Keratinocyte (primary cell): ENCODE results near the gene DAB1. TPM values are rescaled to one million over a fixed set of nuclear protein-coding genes. Genes with fewer than 3 reads are reported as not detected.

Source experiments
- DNase-seq: peaks from one replicate; pipeline ENCODE4 v3.0.0-alpha.2; 2011; ENCODE audit warnings: low read depth, missing footprints, low spot score
- FAIRE-seq: peaks from 2 replicates; lab custom pipeline; 2011; peaks lifted over from hg19 to GRCh38; lab: Jason Lieb, UNC
- H2AFZ ChIP-seq: 2 replicates; pipeline ENCODE4 v1.6.0; 2012; ENCODE audit warnings: low read length, control low read depth, inconsistent platforms; ENCODE audit not compliant: control insufficient read depth
- H3K27ac ChIP-seq: 2 replicates; pipeline ENCODE4 v1.5.1; 2011; ENCODE audit warnings: low read length; ENCODE audit not compliant: control insufficient read depth, insufficient read depth
- H3K27me3 ChIP-seq: 3 replicates; pipeline ENCODE4 v1.6.0; 2011; ENCODE audit warnings: low read length; ENCODE audit not compliant: control insufficient read depth, insufficient read depth; ENCODE audit errors: extremely low read depth
- H3K36me3 ChIP-seq, 2 experiments: 2 replicates in 1 of 2; 3 replicates in 1 of 2; pipeline ENCODE4 v1.5.1; 2011; ENCODE audit warnings: low read length in 2 of 2, mild to moderate bottlenecking in 1 of 2; ENCODE audit not compliant: control insufficient read depth in 2 of 2, insufficient read depth in 2 of 2; ENCODE audit errors: extremely low read depth in 1 of 2
- H3K4me1 ChIP-seq: 3 replicates; pipeline ENCODE4 v1.5.1; 2011; ENCODE audit warnings: low read length; ENCODE audit not compliant: control insufficient read depth, insufficient read depth; ENCODE audit errors: extremely low read depth
- H3K4me2 ChIP-seq: 3 replicates; pipeline ENCODE4 v1.6.0; 2011; ENCODE audit warnings: low read depth, low read length; ENCODE audit not compliant: control insufficient read depth, insufficient read depth; ENCODE audit errors: extremely low read depth
- H3K4me3 ChIP-seq, 3 experiments: fragments of 200-600 bp in 1 of 3; sonication (generic) in 1 of 3; 2 replicates in 2 of 3; 3 replicates in 1 of 3; pipeline ENCODE4 v1.5.1; 2011 to 2016; ENCODE audit warnings: low read length in 3 of 3, mild to moderate bottlenecking in 3 of 3, control low read depth in 2 of 3, inconsistent platforms in 1 of 3, low read depth in 1 of 3, mixed read lengths in 1 of 3, mixed run types in 1 of 3, moderate library complexity in 1 of 3; ENCODE audit not compliant: control insufficient read depth in 2 of 3, insufficient read depth in 2 of 3; ENCODE audit errors: extremely low read depth in 1 of 3
- H3K79me2 ChIP-seq: 2 replicates; pipeline ENCODE4 v1.6.0; 2012; ENCODE audit warnings: low read length; ENCODE audit not compliant: control insufficient read depth, insufficient read depth
- H3K9ac ChIP-seq: 3 replicates; pipeline ENCODE4 v1.6.0; 2011; ENCODE audit warnings: low read length; ENCODE audit not compliant: control insufficient read depth, insufficient read depth; ENCODE audit errors: extremely low read depth
- H3K9me1 ChIP-seq: 3 replicates; pipeline ENCODE4 v1.6.0; 2011; ENCODE audit warnings: low read length; ENCODE audit not compliant: control insufficient read depth, insufficient read depth; ENCODE audit errors: extremely low read depth
- H3K9me3 ChIP-seq: 2 replicates; pipeline ENCODE4 v1.5.1; 2012; ENCODE audit warnings: low read depth, low read length; ENCODE audit not compliant: control insufficient read depth
- H4K20me1 ChIP-seq: 3 replicates; pipeline ENCODE4 v1.6.0; 2011; ENCODE audit warnings: low read length; ENCODE audit not compliant: control insufficient read depth, insufficient read depth; ENCODE audit errors: extremely low read depth
- CTCF ChIP-seq, 3 experiments: IDR thresholded peaks in 1 of 3; conservative IDR thresholded peaks in 1 of 3; optimal IDR thresholded peaks in 1 of 3; 2 replicates in 2 of 3; 3 replicates in 1 of 3; pipeline versions ENCODE3 to v1.5.1; 2011; ENCODE audit warnings: low read length in 3 of 3, mild to moderate bottlenecking in 3 of 3, moderate library complexity in 2 of 3, control low read depth in 1 of 3, inconsistent platforms in 1 of 3; ENCODE audit not compliant: insufficient read depth in 2 of 3; ENCODE audit errors: extremely low read depth in 1 of 3
- EZH2 ChIP-seq: IDR thresholded peaks from one replicate; pipeline ENCODE4 v1.6.1; 2012; ENCODE audit warnings: inconsistent platforms, mild to moderate bottlenecking, low read length, moderate library complexity
- dilution Hi-C: fragments of 300-500 bp; cut with MboI; formaldehyde crosslinking; loops from one replicate; pipeline ENCODE4 v1.7.0; 2020; ENCODE audit warnings: low sequenced_read_pairs; ENCODE audit not compliant: extremely low pct_ligation_motif_present
- polyA plus RNA-seq, 5 experiments: library from polyadenylated mRNA; depleted of rRNA in 3 of 5; stranded (reverse) in 3 of 5; stranded (forward) in 1 of 5; unstranded in 1 of 5; fragments of >200 nt; gene quantifications; 1 replicate in 1 of 5; 2 replicates in 3 of 5; 3 replicates in 1 of 5; pipeline versions ENCODE4 v1.2.1 to v1.2.3, GENCODE V29; 2011 to 2012; ENCODE audit warnings: missing spikeins in 2 of 5, low read depth in 1 of 5, low replicate concordance in 1 of 5

DAB1 gene
- polyA plus RNA-seq, 1 donor (not counting 4 experiments of a cell fraction or from before 2014, with no cell fraction given), result 0.01 TPM

GRCh38 chr1:57254022-57254421 lies 169.8 kb downstream of the DAB1 start:
- no peak overlapping the region for H3K4me3 ChIP-seq
- no peaks in the 10 kb centered on the region for H3K9me3 ChIP-seq
- H3K4me1 ChIP-seq, result no peaks in the 10 kb centered on the region
- no peaks in the 10 kb centered on the region for H4K20me1 ChIP-seq
- no peaks in the 10 kb centered on the region for H3K36me3 ChIP-seq
- H3K4me2 ChIP-seq, result no peak overlapping the region
- FAIRE-seq, result no peak
- no peak overlapping the region for H3K27ac ChIP-seq
- H3K9me1 ChIP-seq, result no peaks in the 10 kb centered on the region
- no peaks in the 10 kb centered on the region for H3K27me3 ChIP-seq
- dilution Hi-C loops, result no loop called here
- TF ChIP-seq CTCF (optimal IDR thresholded peaks at IDR 0.05 in 1 of 3, IDR thresholded peaks at IDR 0.05 in 1 of 3, conservative IDR thresholded peaks at IDR 0.05 in 1 of 3; ENCODE audit: extremely low read depth in 1 of 3, insufficient read depth in 2 of 3, low read length in 3 of 3) (no peak), EZH2 (no peak)
- H3K9ac ChIP-seq, result no peak overlapping the region
- no peak for DNase-seq
- no peak overlapping the region for H2AFZ ChIP-seq
- H3K79me2 ChIP-seq, result no peaks in the 10 kb centered on the region

- H3K4me3 ChIP-seq, result no peak overlapping the region
- no peaks in the 10 kb centered on the region for H3K36me3 ChIP-seq
- H3K9me3 ChIP-seq, result no peaks in the 10 kb centered on the region
- no peaks in the 10 kb centered on the region for H3K79me2 ChIP-seq
- no peak overlapping the region for H3K27ac ChIP-seq
- no peak overlapping the region for H2AFZ ChIP-seq
- H4K20me1 ChIP-seq, result no peaks in the 10 kb centered on the region
- no peaks in the 10 kb centered on the region for H3K4me1 ChIP-seq
- dilution Hi-C loops, result no loop called here
- FAIRE-seq (no peak), DNase-seq (no peak)
- no peaks in the 10 kb centered on the region for H3K9me1 ChIP-seq
- H3K27me3 ChIP-seq, result no peaks in the 10 kb centered on the region
- TF ChIP-seq CTCF (optimal IDR thresholded peaks at IDR 0.05 in 1 of 3, IDR thresholded peaks at IDR 0.05 in 1 of 3, conservative IDR thresholded peaks at IDR 0.05 in 1 of 3; ENCODE audit: extremely low read depth in 1 of 3, insufficient read depth in 2 of 3, low read length in 3 of 3) (no peak), EZH2 (no peak)
- H3K9ac ChIP-seq, result no peak overlapping the region
- H3K4me2 ChIP-seq, result no peak overlapping the region
Observed at GRCh38 chr1:57252597-57253294, 171.1 kb downstream of the DAB1 start.
